HG03108 (cell line): Measurements from ENCODE around the gene LHFPL4.
"Not testable (repeated sequence)": the region's sequence is repeated elsewhere in the genome, so short reads cannot be mapped to it uniquely, and the experiment has no call there.

ENCODE experiments used
- ATAC-seq: cut with Tn5 transposase; IDR thresholded peaks from one replicate; pipeline ENCODE4 v1.9.1; 2021; ENCODE audit warnings: moderate library complexity; ENCODE audit not compliant: unreplicated experiment

Gene LHFPL4

GRCh38 chr3:9553021-9553947 is at the start of gene LHFPL4:
LHFPL4 (minus strand) TSS chr3:9553822; CDS start chr3:9552679, 1,143 bp downstream.
- no peak for ATAC-seq

GRCh38 chr3:9602620-9603019 is 49.0 kb upstream of the LHFPL4 start:
- ATAC-seq = no peak

GRCh38 chr3:9601006-9601581 is 47.5 kb upstream of the LHFPL4 start:
- ATAC-seq = not testable (repeated sequence)

- ATAC-seq = no peak
Observed at GRCh38 chr3:9600597-9600996, 47.0 kb upstream of the LHFPL4 start.

- ATAC-seq = no peak
Observed at GRCh38 chr3:9598783-9599387, 45.3 kb upstream of the LHFPL4 start.

GRCh38 chr3:9595877-9596276 is 42.3 kb upstream of the LHFPL4 start:
- ATAC-seq = no peak

- ATAC-seq = not testable (repeated sequence)
Observed at GRCh38 chr3:9591781-9592180, 38.2 kb upstream of the LHFPL4 start.

- ATAC-seq = no peak
Observed at GRCh38 chr3:9590282-9590791, 36.7 kb upstream of the LHFPL4 start.

- no peak for ATAC-seq
Observed at GRCh38 chr3:9583792-9584191, 30.2 kb upstream of the LHFPL4 start.

GRCh38 chr3:9583371-9583770 is 29.7 kb upstream of the LHFPL4 start:
- no peak for ATAC-seq

- no peak for ATAC-seq
Observed at GRCh38 chr3:9582332-9582731, 28.7 kb upstream of the LHFPL4 start.

GRCh38 chr3:9581742-9582141 is 28.1 kb upstream of the LHFPL4 start:
- no peak for ATAC-seq

GRCh38 chr3:9569054-9569453 is 15.4 kb upstream of the LHFPL4 start:
- ATAC-seq = no peak

GRCh38 chr3:9565316-9565715 is 11.7 kb upstream of the LHFPL4 start:
- no peak for ATAC-seq

- no peak for ATAC-seq
Observed at GRCh38 chr3:9563851-9564250, 10.2 kb upstream of the LHFPL4 start.

- ATAC-seq = not testable (repeated sequence)
Observed at GRCh38 chr3:9560056-9560455, 6.4 kb upstream of the LHFPL4 start.

GRCh38 chr3:9553948-9554513 is 409 bp upstream of the LHFPL4 start:
- ATAC-seq = no peak

- ATAC-seq = no peak
Observed at GRCh38 chr3:9552252-9552999, 1.2 kb downstream of the LHFPL4 start.

- no peak for ATAC-seq
Observed at GRCh38 chr3:9550999-9551398, 2.6 kb downstream of the LHFPL4 start.

GRCh38 chr3:9549600-9549999 is 4.0 kb downstream of the LHFPL4 start:
- no peak for ATAC-seq

- ATAC-seq = no peak
Observed at GRCh38 chr3:9548991-9549390, 4.6 kb downstream of the LHFPL4 start.
